Effector CD4-positive, alpha-beta T cell (primary cell): ENCODE data around the gene CLEC10A. TPM values are rescaled to one million over a fixed set of nuclear protein-coding genes. Genes with fewer than 3 reads are reported as not detected.
"Not testable (repeated sequence)": the region's sequence is repeated elsewhere in the genome, so short reads cannot be mapped to it uniquely, and the experiment has no call there.

Source experiments
- DNase-seq: peaks from one replicate; pipeline ENCODE4 v3.0.0-alpha.2; 2020
- total RNA-seq: gene quantifications from one replicate; lab custom pipeline; 2026; lab: John Stamatoyannopoulos, UW

CLEC10A gene, protein sequence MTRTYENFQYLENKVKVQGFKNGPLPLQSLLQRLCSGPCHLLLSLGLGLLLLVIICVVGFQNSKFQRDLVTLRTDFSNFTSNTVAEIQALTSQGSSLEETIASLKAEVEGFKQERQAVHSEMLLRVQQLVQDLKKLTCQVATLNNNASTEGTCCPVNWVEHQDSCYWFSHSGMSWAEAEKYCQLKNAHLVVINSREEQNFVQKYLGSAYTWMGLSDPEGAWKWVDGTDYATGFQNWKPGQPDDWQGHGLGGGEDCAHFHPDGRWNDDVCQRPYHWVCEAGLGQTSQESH
- total RNA-seq: not detected

DNA sequence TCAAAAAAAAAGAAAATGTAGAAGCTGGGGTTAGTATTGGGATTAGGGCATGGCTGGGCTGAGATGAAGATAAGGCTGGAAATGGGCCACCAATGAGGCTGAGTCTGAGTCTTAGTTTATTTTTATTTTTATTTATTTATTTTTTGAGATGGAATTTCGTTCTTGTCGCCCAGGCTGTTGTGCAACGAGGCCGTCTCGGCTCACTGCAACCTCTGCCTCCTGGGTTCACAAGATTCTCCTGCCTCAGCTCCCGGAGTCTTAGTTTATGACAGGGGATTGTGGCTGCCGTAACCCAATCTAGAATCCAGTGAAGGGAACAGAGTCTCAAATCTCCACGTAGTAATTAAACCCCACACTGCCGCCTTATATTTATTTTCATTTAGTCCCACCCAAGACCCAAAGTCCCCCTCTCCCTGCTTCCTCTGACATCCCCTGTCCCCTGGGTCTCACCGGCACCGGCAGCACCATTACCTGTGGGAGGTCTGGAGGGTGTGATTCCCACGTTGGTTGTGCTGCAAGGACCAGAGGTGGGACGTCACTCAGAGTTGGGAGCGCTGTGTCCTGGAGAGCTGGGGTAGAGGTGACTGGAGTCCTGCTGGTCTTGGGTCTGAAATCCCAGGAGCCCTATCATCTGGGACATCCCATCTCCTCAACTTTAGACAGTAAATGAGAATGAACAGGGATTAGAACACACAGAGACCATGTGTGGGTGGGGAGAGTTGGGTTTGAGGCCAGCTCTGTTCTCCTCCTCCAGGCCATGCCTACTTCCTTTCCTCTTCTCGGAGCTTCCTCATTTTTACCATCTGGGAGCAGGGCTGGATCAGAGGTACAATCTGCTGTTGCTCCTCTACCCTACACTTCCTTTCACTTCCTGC, at the start of gene CLEC10A:
Gene CLEC10A (minus strand): TSS at position 671 of the 875 bp plus-strand sequence. CDS start 1,439 bp downstream, outside the sequence.
- DNase-seq: no peak

DNA sequence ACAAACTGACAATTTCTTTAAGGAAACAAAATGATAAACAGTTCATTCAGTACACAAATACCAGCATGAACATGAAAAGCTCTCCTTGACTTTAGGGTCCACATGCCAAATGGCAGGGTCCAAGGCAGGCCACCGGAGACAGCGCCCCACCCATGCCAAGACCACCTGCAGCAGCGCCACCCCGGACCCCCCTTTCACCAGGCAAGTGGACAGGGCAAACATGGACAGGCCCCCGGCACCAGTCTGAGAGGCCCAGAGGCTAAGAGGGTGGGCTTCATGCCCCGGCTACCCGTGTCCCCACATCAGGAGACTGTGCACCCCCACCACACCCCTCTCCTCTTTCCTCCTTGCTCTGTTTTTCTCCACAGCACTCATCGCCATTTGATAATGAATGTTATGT, 49.3 kb upstream of the CLEC10A start:
- DNase-seq: no peak

DNA sequence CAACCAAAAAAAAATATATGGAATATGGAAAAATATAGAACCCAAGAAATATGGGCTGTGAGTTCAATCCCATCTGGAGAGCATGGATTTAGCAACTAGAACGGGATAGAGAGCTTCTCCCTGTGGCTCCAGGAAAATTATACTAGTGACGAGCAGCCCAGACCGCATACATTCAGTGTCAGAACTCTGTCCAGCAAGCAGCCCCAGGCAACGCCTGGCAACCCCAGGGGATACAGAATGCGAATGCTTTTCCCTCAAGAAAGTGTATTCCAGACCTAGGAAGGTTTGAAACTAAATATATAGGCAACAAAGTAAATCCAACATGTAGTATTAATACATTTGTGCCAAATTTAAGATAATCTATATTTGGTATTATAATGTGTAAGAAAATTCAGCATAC, 48.1 kb upstream of the CLEC10A start:
- DNase-seq: no peak

DNA sequence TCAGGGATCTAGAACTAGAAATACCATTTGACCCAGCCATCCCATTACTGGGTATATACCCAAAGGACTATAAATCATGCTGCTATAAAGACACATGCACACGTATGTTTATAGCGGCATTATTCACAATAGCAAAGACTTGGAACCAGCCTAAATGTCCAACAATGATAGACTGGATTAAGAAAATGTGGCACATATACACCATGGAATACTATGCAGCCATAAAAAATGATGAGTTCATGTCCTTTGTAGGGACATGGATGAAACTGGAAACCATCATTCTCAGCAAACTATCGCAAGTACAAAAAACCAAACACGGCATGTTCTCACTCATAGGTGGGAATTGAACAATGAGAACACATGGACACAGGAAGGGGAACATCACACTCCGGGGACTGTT, 47.5 kb upstream of the CLEC10A start:
- not testable (repeated sequence) for DNase-seq

DNA sequence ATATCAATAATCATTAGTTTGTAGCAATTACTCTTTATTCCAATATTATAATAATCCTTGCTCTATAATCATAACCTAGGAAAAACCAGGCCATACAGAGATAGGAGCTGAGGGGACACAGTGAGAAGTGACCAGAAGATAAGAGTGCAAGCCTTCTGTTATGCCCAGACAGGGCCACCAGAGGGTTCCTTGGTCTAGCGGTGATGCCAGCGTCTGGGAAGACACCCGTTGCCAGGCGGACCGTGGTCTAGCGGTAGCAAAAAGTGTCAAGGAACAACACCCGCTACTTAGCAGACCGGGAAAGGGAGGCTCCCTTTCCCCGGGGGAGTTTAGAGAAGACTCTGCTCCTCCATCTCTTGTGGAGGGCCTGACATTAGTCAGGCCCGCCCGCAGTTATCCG, 46.3 kb upstream of the CLEC10A start:
- not testable (repeated sequence) for DNase-seq

DNA sequence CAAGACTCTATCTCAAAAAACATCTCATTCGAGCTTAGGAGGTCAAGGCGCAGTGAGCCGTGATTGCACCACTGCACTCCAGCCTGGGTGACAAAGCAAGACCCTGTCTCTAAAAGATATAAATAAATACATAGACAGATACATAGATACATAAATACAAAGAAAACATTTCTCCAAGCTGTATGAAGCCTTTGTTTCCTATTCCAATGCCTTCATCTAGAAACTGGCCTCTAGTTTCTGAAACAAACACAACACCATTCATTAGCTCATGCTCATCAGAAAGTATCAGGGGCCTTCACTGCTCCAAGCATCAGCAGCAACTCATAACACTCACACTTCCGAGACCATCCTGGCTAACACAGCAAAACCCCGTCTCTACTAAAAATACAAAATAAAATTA, 44.9 kb upstream of the CLEC10A start:
- DNase-seq: no peak

DNA sequence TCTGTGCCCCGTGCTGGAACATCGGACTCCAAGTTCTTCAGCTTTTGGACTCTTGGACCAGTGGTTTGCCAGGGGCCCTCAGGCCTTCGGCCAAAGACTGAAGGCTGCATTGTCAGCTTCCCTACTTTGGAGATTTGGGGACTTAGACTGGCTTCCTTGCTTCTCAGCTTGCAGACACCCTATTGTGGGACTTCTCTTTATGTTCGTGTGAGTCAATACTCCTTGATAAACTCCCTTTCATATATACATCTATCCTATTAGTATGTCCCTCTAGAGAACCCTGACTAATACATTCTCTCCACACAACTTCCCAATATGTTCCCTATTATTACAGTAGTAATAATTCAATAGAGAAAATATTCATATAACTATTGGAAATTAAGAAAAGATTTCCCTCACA, 43.8 kb upstream of the CLEC10A start:
- DNase-seq: no peak

DNA sequence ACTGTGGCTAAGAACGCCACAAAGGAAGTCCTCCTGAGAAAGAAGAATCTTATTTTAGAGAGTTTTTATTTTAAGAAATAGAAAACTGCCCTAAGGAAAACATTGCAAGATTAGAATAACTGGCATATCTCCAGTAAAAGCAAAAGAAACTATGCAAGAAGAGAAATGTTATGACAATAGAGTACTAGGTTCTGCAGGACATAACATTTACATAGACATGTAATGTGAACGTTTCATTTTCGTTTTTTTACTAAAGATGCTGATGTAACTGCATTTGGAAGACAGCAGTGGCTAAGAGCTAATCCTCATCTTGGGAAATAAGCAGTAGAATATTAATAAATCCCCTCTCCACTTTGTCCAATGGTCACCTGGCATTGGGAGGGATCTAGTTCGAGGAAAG, 42.3 kb upstream of the CLEC10A start:
- no peak for DNase-seq

DNA sequence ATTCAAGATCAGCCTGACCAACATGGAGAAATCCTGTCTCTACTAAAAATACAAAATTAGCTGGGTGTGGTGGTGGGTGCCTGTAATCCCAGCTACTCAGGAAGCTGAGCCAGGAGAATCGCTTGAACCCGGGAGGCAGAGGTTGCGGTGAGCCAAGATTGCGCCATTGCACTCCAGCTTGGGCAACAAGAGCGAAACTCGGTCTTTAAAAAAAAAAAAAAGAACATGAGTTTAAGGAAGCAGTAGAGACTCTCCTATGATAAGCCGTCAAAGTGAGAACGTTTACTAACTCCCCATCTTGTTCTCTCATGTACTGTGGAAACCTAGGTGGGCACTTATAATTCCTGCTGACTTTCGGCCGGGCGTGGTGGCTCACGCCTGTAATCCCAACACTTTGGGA, 40.6 kb upstream of the CLEC10A start:
- not testable (repeated sequence) for DNase-seq

DNA sequence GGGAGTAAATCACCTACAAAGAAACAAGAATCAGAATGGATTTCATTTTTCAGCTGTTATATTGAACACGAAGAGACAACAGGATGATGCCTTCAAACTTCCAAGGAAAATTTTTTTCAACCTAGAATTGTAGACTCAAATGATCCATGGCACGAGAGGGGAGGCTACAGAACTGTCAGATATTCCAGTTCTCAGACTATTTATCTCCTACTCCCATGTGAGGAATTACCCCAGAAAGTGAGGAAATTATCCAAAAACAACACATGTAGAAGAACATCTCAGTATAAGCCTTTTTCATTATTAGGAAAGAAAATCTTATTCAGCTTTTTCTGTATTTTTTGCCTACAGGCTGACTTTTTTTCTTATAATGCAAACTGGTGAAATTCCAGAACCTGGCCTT, 40.1 kb upstream of the CLEC10A start:
- DNase-seq: no peak

DNA sequence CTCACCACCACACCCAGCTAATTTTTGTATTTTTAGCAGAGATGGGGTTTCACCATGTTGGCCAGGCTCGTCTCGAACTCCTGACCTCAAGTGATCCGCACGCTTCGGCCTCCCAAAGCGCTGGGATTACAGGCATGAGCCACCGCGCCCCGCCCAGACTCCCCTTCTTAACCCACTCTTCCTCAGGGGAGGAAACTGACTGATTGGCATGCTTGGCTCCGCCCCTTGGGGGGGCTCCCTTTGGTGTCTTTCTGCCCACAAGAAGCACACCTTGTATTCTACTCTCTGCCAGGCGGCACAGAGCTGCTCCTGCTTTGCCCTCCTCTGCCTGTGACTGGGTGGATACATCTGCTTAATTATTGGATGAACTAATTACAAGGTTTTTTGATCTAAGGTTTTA, 39.3 kb upstream of the CLEC10A start:
- no peak for DNase-seq

DNA sequence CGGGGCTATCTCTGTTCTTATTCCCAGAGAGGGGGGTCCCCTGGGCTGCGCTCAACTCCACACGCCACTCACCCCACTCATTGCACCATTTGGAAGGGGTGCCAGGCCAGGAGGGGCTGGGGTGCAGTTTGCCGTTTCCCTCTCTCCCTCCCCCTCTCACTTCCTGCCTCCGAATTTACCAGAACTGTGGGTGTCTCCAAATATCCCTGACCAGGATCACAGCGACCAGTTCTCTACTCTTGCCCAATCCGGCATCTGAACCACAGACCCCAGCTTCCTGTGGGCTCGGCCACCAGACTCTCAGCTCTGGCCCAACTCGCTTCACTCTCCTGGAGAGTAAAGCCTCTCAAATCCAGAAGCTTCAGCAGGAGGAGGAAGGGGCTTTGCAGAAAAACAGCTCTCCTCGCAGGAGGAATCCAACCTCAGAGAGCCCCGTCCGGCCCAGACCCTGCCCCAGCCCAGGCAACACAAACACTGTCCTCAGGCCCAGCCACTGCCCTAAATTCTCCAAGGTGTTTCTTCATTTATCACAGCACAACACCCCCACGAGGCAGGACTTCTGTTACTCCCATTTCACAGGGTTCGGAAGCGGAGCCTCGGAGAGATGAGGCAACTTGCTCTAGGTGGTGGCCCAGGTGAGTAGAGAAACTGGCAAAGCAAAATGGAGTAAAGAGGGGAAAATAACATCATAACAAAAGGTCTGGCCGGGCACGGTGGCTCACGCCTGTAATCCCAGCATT, 35.0 kb upstream of the CLEC10A start:
- DNase-seq: no peak

DNA sequence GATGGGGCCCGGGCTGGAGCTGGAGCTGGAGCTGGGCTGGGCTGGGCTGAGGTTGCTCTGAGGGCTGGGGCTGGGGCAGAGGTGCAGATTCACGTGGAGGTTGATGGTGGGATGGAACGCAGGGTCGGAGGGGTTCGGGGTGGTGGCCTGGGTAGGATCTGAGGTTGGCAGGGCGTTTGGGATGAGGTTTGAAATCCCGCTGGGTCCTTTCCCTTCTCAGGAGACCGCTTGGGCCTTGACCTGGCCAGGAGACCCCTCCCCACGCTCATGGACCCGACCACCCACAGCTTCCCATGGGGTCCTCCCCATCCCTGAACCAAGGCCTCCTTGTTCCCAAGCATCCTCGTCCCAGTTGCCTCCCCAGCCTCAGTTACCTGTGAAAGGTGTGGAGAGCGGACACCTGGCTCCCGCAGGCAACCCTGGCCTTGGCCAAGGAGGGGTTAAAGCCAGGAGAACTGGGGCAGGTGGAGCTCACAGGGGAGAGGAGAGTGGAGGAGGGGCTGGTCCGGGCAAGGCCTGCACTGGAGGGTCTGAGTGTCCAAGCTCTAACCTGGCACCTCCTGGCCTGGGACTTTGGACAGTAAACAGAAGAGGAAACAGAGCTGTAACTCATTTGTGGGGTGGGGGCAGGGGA, 34.3 kb upstream of the CLEC10A start, which contains the start of gene ASGR2:
Gene ASGR2 (minus strand): TSS at position 582 of the 634 bp plus-strand sequence. CDS start 582 bp downstream, outside the sequence.
- DNase-seq: no peak

DNA sequence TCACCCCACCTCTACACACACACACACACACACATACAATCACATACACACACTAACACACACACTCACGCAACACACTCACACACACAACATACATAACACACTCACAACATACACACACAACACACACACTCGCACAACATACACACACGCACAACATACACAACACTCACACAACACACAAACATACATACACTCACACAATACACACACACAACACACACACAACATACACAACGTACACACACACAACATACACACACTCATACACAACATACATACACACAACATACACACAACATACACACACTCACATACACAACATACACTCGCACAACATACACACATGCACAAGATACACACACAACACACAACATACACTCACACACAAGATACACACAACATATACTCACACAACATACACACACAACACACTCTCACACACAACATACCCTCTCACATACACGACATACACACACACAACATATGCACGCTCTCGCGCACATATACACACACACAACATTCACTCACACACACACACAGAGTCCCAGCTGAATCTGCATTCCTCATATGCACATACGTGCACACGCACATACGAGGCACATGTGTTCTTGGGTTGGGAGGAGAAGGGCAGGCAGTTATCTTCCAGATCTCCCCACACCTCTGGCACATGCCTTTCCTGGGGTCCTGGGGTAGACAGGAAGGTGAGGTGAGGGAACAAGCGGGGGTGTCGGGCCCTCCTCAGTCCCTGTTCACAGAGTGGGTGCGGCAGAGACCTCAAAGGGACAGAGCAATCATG, 33.4 kb upstream of the CLEC10A start:
- no peak for DNase-seq

DNA sequence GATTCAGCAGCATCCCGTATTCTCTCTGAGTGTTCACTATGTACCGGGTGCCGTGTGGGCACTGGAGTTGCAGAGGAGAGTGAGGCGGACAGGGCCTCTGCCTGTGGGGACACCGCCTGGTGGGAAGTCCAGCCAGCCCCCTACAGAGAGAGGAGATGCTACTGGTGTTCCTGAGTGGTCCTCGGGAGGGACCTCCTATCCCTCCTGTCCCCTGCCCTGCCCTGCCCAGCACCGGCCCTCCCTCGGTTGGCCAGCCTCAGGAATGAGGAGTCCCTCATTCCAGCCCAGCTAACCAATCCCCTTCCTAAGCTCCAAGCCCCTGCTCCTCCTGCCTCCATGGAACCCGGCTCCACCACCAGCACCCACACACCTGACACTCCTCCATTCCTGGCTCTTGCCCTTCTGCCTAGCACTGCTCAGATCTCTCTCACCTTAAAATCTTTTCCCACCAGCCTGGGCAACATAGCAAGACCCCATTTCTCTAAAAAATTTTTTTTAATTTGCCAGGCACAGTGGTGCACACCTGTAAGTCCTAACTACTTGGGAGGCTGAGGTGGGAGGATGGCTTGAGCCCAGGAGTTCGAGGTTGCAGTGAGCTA, 32.6 kb upstream of the CLEC10A start:
- no peak for DNase-seq

DNA sequence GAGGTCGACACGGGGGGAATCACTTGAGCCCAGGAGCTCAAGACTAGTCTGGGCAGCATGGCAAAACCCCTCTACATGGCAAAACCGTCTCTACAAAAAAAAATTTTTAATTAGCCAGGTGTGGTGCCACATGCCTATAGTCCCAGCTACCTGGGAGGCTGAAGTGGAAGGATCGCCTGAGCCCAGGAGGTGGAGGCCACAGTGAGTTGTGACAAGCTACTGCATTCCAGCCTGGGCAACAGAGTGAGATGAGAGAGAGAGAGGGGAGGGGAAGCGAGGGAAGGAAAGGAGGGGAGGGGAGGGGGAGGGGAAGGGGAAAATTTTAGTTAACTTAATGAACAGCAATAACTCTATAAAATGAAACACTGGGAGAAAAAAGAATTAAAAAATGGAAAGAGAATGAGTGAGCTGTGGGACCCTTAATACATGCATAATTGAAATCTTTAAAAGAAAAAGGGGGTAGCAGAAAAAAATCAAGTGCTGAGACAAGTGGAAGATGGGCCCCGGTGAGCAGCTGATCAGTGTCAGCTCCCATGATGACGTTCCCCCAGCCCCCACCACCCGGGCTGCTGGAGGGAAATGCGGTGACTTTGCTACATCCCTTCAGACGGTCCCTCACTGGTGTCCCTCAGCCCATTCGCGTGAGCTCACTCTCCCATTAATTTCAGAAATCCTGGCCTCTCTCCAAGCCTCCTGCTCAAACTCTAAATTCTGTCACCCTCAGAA, 31.9 kb upstream of the CLEC10A start:
- DNase-seq: no peak

DNA sequence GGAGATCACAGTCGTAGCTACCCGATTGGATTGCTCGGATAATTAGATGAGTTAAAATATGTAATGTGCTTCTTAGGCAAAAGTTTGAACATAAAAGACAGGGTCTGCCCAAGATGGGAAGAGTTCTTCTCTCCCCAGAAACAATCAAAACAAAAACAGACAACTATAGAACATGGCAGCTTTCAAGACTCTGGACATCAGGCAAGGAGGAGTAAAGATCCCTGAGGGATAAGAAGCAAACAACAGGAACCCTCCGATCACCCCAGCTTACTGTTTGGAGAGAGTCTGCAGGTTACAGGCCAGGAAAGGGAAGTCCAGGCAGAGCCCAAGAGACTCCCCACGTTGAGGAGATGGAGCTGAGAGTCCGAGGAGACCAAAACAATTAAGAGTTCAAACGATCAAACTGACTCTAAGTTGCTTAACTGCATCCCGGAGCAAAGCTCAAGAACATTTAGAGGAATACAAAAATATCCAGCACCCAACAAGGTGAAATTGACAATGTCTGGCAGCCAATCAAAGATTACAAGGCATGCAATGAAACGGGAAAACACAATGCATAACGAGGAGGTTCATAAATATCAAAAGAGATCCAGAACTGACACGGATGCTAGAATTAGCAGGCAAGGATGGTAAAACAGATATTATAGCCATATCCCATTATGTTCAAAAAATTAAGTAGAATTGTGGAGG, 30.7 kb upstream of the CLEC10A start:
- DNase-seq: no peak

DNA sequence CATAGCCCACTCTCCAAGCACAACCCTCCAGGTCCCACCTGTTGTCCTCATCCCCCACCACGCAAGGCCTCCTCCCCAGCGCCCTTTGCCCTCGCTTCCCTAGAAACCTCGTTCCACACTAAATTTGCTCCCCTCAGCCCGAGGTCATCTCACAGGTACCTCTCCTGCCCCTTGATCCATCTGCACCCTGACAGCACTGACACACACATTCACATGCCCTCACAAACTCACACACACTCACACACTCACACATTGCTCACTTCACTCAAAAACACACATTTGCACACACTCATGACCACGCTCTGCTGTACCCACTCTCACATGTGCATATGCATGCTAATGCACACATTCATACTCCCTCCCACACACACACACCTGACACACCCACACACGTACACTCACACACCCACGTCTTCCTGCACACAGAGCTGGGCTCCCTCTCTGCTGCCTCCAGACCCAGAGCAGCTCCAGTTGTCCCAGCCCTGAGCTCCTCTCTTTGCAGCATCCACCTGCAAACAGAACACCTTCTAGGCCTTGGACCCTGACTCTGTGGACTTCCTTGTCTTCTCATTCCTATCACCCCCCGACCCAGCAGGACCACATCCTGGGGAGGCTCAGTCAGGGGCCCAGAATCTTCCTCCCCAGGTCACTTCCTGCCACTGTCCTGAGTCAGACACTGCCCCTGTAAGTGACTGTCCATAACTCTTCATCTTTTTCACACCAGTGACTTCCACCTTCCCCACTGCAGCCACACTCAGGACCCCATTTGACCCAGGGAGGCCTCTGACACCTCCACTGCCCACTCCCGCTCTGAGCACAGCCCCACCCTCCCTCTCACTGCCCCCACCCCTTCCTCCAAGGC, 29.6 kb upstream of the CLEC10A start:
- no peak for DNase-seq

DNA sequence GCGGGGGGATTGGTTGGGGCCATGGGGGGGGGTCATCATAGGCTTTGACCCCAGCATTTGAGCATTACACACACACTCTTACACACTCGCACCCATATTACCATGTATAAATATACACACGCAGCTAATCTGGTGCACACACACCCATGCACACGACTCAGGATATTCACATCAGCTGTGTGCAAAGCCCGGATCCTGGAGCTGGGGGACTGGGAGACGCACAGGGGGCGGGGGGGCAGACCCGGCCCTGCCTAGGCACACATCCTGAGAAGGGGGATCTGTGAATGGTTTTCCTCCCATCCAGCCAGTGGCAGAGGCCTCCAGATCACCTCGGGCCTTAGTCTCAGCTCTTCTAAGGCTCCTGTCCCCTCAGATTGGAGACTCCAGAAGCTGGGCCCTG, 28.9 kb upstream of the CLEC10A start:
- DNase-seq: no peak
